CD8-positive, alpha-beta memory T cell (primary cell): Measurements from ENCODE around the gene KBTBD3. TPM values are rescaled to one million over a fixed set of nuclear protein-coding genes. Genes with fewer than 3 reads are reported as not detected.
"Not testable (repeated sequence)": the region's sequence is repeated elsewhere in the genome, so short reads cannot be mapped to it uniquely, and the experiment has no call there.

Experiments
- CTCF ChIA-PET: fragments of 350-600 bp; sonication (Branson Sonifier 250); formaldehyde crosslinking; loops from one replicate; lab custom pipeline; 2021; ENCODE audit warnings: antibody characterized with exemption; lab: Charles Lee
- POLR2A ChIA-PET: fragments of 350-600 bp; sonication (Branson Sonifier 250); formaldehyde crosslinking; loops from one replicate; lab custom pipeline; 2021; ENCODE audit warnings: antibody characterized with exemption; lab: Charles Lee
- DNase-seq, 5 donors: peaks; one replicate each; pipeline versions ENCODE4 v3.0.0 to v3.0.0-alpha.2; 2020 to 2022; ENCODE audit warnings: mixed read lengths in 1 of 5
- H3K27ac ChIP-seq: one replicate; pipeline ENCODE4 v1.7.0; 2013; ENCODE audit warnings: low read depth, mild to moderate bottlenecking, low read length, moderate library complexity
- H3K27me3 ChIP-seq: 2 replicates; pipeline ENCODE4 v1.7.0; 2013; ENCODE audit warnings: low read length, mild to moderate bottlenecking; ENCODE audit not compliant: insufficient read depth, poor library complexity, severe bottlenecking
- H3K36me3 ChIP-seq: 2 replicates; pipeline ENCODE4 v1.7.0; 2013; ENCODE audit warnings: mild to moderate bottlenecking, low read length, moderate library complexity; ENCODE audit not compliant: insufficient read depth
- H3K4me1 ChIP-seq: 2 replicates; pipeline ENCODE4 v1.7.0; 2013; ENCODE audit warnings: mild to moderate bottlenecking, low read length, moderate library complexity; ENCODE audit not compliant: insufficient read depth
- H3K4me3 ChIP-seq: 2 replicates; pipeline ENCODE4 v1.7.0; 2013; ENCODE audit warnings: mild to moderate bottlenecking, low read length
- H3K9me3 ChIP-seq: 2 replicates; pipeline ENCODE4 v1.7.0; 2013; ENCODE audit warnings: mild to moderate bottlenecking, low read length
- H3K27ac Mint-ChIP-seq, 8 donors: one replicate each; pipeline ENCODE4 v1.8.0; 2020 to 2021; ENCODE audit warnings: mixed read lengths in 8 of 8, mild to moderate bottlenecking in 6 of 8, inconsistent platforms in 3 of 8, moderate library complexity in 3 of 8
- H3K27me3 Mint-ChIP-seq, 2 donors: one replicate each; pipeline ENCODE4 v1.8.0; 2020 to 2021; ENCODE audit warnings: mixed read lengths in 2 of 2, mild to moderate bottlenecking in 1 of 2, moderate library complexity in 1 of 2
- H3K36me3 Mint-ChIP-seq, 3 donors: one replicate each; pipeline ENCODE4 v1.8.0; 2020 to 2021; ENCODE audit warnings: mixed read lengths in 3 of 3, inconsistent platforms in 1 of 3, mild to moderate bottlenecking in 1 of 3
- H3K4me1 Mint-ChIP-seq, 3 donors: one replicate each; pipeline ENCODE4 v1.8.0; 2020 to 2021; ENCODE audit warnings: mixed read lengths in 3 of 3, inconsistent platforms in 1 of 3, mild to moderate bottlenecking in 1 of 3
- H3K4me3 Mint-ChIP-seq, 7 donors: one replicate each; pipeline ENCODE4 v1.8.0; 2020 to 2021; ENCODE audit warnings: mixed read lengths in 7 of 7, mild to moderate bottlenecking in 6 of 7, moderate library complexity in 4 of 7, inconsistent platforms in 2 of 7
- H3K9me3 Mint-ChIP-seq, 5 donors: one replicate each; pipeline ENCODE4 v1.8.0; 2020 to 2022; ENCODE audit warnings: mixed read lengths in 5 of 5, mild to moderate bottlenecking in 3 of 5, moderate library complexity in 2 of 5, inconsistent platforms in 1 of 5
- polyA plus RNA-seq: library from polyadenylated mRNA; unstranded; fragments of 300-500 nt; fragmentation: Illumina TruSeq; gene quantifications from one replicate; pipeline ENCODE4 v1.2.3, GENCODE V29; 2021
- total RNA-seq, 2 experiments: library from RNA; stranded (reverse); gene quantifications; one replicate each; pipeline ENCODE4 v1.2.3, GENCODE V29; 2021

The KBTBD3 gene
- total and polyA plus RNA-seq, 3 experiments from 2014 or later: 4.2 to 10.4 (median 5.0) TPM

- H3K9me3 Mint-ChIP-seq, H3K4me1 ChIP-seq, H3K27ac ChIP-seq, H3K36me3 ChIP-seq, H3K4me3 ChIP-seq, H3K4me3 Mint-ChIP-seq, H3K9me3 ChIP-seq, DNase-seq, CTCF ChIA-PET, H3K27me3 ChIP-seq, H3K27me3 Mint-ChIP-seq: not testable (repeated sequence)
- Mint-ChIP-seq H3K27ac (peak overlapping the region in 1 of 8 donors; percentile 31), H3K4me1 (peaks cover 25 to 30% (median 26%) of the 10 kb centered on the region in 3 donors), H3K36me3 (peaks cover 5 to 27% (median 18%) of the 10 kb centered on the region in 3 donors)
- POLR2A ChIA-PET: interaction anchor here (0.7 kb wide), 1 partner anchor 105 kb away, joined by 4 read pairs; no protein-coding TSS in a partner anchor
Observed at GRCh38 chr11:106058377-106058776, 18.8 kb downstream of the KBTBD3 start.

GRCh38 chr11:106051103-106051502, 26.0 kb downstream of the KBTBD3 start:
- CTCF ChIA-PET: no interaction called here
- Mint-ChIP-seq H3K9me3 (no peaks in the 10 kb centered on the region), H3K27me3 (peaks cover 0 to 3% of the 10 kb centered on the region in 2 donors), H3K4me3 (no peak overlapping the region), H3K36me3 (peaks cover 0 to 7% (median 5%) of the 10 kb centered on the region in 3 donors), H3K27ac (no peak overlapping the region), H3K4me1 (no peaks in the 10 kb centered on the region)
- POLR2A ChIA-PET: no interaction called here
- Histone ChIP-seq H3K4me3 (no peak overlapping the region), H3K36me3 (no peaks in the 10 kb centered on the region), H3K27ac (no peak overlapping the region), H3K4me1 (no peaks in the 10 kb centered on the region), H3K27me3 (no peaks in the 10 kb centered on the region), H3K9me3 (no peaks in the 10 kb centered on the region)
- DNase-seq: no peak

- no peaks in the 10 kb centered on the region for H3K4me1 ChIP-seq
Observed at GRCh38 chr11:106049727-106050476, 27.2 kb downstream of the KBTBD3 start.

GRCh38 chr11:106047631-106048030, 29.5 kb downstream of the KBTBD3 start:
- Mint-ChIP-seq H3K27me3 (peaks cover 6 to 14% of the 10 kb centered on the region in 2 donors), H3K9me3 (no peaks in the 10 kb centered on the region), H3K4me3 (no peak overlapping the region), H3K4me1 (no peaks in the 10 kb centered on the region), H3K36me3 (no peaks in the 10 kb centered on the region), H3K27ac (no peak overlapping the region)
- no peaks in the 10 kb centered on the region for H3K4me1 ChIP-seq
- H3K27ac ChIP-seq: no peak overlapping the region
- no peaks in the 10 kb centered on the region for H3K27me3 ChIP-seq
- POLR2A ChIA-PET: no interaction called here
- H3K36me3 ChIP-seq: no peaks in the 10 kb centered on the region
- H3K9me3 ChIP-seq: no peaks in the 10 kb centered on the region
- no peak for DNase-seq
- CTCF ChIA-PET: no interaction called here
- no peak overlapping the region for H3K4me3 ChIP-seq

More at GRCh38 chr11:106049727-106050476, 27.2 kb downstream of the KBTBD3 start:
- Mint-ChIP-seq H3K4me1 (no peaks in the 10 kb centered on the region), H3K4me3 (no peak overlapping the region), H3K27me3 (peaks cover 0 to 3% of the 10 kb centered on the region in 2 donors), H3K9me3 (no peaks in the 10 kb centered on the region), H3K27ac (no peak overlapping the region), H3K36me3 (peaks cover 0 to 7% (median 5%) of the 10 kb centered on the region in 3 donors)
- no peak for DNase-seq
- Histone ChIP-seq H3K27me3 (no peaks in the 10 kb centered on the region), H3K36me3 (no peaks in the 10 kb centered on the region), H3K27ac (no peak overlapping the region), H3K9me3 (no peaks in the 10 kb centered on the region), H3K4me3 (no peak overlapping the region)
- ChIA-PET CTCF (interaction anchor here (1.5 kb wide), 1 partner anchor 29 kb away, joined by 3 read pairs; no protein-coding TSS in a partner anchor), POLR2A (no interaction called here)

GRCh38 chr11:106043540-106043939, 33.6 kb downstream of the KBTBD3 start:
- Histone ChIP-seq H3K4me3 (no peak overlapping the region), H3K27me3 (no peaks in the 10 kb centered on the region), H3K4me1 (no peaks in the 10 kb centered on the region), H3K36me3 (no peaks in the 10 kb centered on the region), H3K9me3 (no peaks in the 10 kb centered on the region), H3K27ac (no peak overlapping the region)
- ChIA-PET CTCF (no interaction called here), POLR2A (no interaction called here)
- Mint-ChIP-seq H3K27me3 (peaks cover 6 to 35% of the 10 kb centered on the region in 2 donors), H3K4me1 (no peaks in the 10 kb centered on the region), H3K4me3 (no peak overlapping the region), H3K27ac (no peak overlapping the region), H3K9me3 (no peaks in the 10 kb centered on the region), H3K36me3 (peaks cover 0 to 8% (median 0%) of the 10 kb centered on the region in 3 donors)
- DNase-seq: no peak

GRCh38 chr11:106032861-106033260, 44.3 kb downstream of the KBTBD3 start:
- H3K36me3 Mint-ChIP-seq: no peaks in the 10 kb centered on the region

GRCh38 chr11:106031936-106032335, 45.2 kb downstream of the KBTBD3 start:
- Histone ChIP-seq H3K27ac (no peak overlapping the region), H3K4me3 (no peak overlapping the region), H3K9me3 (no peaks in the 10 kb centered on the region), H3K36me3 (no peaks in the 10 kb centered on the region), H3K4me1 (no peaks in the 10 kb centered on the region), H3K27me3 (no peaks in the 10 kb centered on the region)
- Mint-ChIP-seq H3K9me3 (peaks cover 0 to 4% (median 2%) of the 10 kb centered on the region in 5 donors), H3K36me3 (no peaks in the 10 kb centered on the region), H3K4me1 (no peaks in the 10 kb centered on the region), H3K27ac (no peak overlapping the region), H3K4me3 (no peak overlapping the region), H3K27me3 (peaks cover 8 to 80% of the 10 kb centered on the region in 2 donors)
- ChIA-PET CTCF (no interaction called here), POLR2A (no interaction called here)
- no peak for DNase-seq

More at GRCh38 chr11:106032861-106033260, 44.3 kb downstream of the KBTBD3 start:
- no peaks in the 10 kb centered on the region for H3K4me1 Mint-ChIP-seq
- Histone ChIP-seq H3K4me3 (no peak overlapping the region), H3K4me1 (no peaks in the 10 kb centered on the region), H3K27me3 (no peaks in the 10 kb centered on the region), H3K36me3 (no peaks in the 10 kb centered on the region), H3K9me3 (no peaks in the 10 kb centered on the region), H3K27ac (no peak overlapping the region)
- H3K27ac Mint-ChIP-seq: no peak overlapping the region
- H3K9me3 Mint-ChIP-seq: peaks cover 0 to 3% (median 2%) of the 10 kb centered on the region in 5 donors
- H3K27me3 Mint-ChIP-seq: peaks cover 9 to 79% of the 10 kb centered on the region in 2 donors
- H3K4me3 Mint-ChIP-seq: no peak overlapping the region
- DNase-seq: no peak
- ChIA-PET POLR2A (no interaction called here), CTCF (no interaction called here)

- Histone ChIP-seq H3K36me3 (no peaks in the 10 kb centered on the region), H3K27me3 (no peaks in the 10 kb centered on the region), H3K27ac (no peak overlapping the region), H3K4me1 (no peaks in the 10 kb centered on the region), H3K4me3 (no peak overlapping the region), H3K9me3 (no peaks in the 10 kb centered on the region)
- ChIA-PET POLR2A (no interaction called here), CTCF (no interaction called here)
- H3K4me3 Mint-ChIP-seq: no peak overlapping the region
- no peaks in the 10 kb centered on the region for H3K36me3 Mint-ChIP-seq
- no peak overlapping the region for H3K27ac Mint-ChIP-seq
- peaks cover 0 to 4% (median 2%) of the 10 kb centered on the region in 5 donors for H3K9me3 Mint-ChIP-seq
- H3K4me1 Mint-ChIP-seq: no peaks in the 10 kb centered on the region
- no peak for DNase-seq
- H3K27me3 Mint-ChIP-seq: peaks cover 8 to 80% of the 10 kb centered on the region in 2 donors
Observed at GRCh38 chr11:106031202-106031810, 45.8 kb downstream of the KBTBD3 start.
